DOHH2 (cell line): ENCODE results near the gene CACNA1D.

Source experiments
- EZH2phosphoT487 ChIP-seq: fragments of 200-600 bp; sonication (generic); IDR thresholded peaks from 2 replicates; pipeline ENCODE4 v1.6.1; 2017; ENCODE audit warnings: borderline replicate concordance, mild to moderate bottlenecking, antibody characterized with exemption, low read length, moderate library complexity, mixed read lengths
- TF ChIP-seq, protein P1 (sequence below): fragments of 200-600 bp; sonication (generic); IDR thresholded peaks from one replicate; pipeline ENCODE4 v1.5.1; 2014; ENCODE audit warnings: antibody characterized with exemption, mild to moderate bottlenecking, low read depth, low read length; ENCODE audit not compliant: poor library complexity, severe bottlenecking

DNA sequence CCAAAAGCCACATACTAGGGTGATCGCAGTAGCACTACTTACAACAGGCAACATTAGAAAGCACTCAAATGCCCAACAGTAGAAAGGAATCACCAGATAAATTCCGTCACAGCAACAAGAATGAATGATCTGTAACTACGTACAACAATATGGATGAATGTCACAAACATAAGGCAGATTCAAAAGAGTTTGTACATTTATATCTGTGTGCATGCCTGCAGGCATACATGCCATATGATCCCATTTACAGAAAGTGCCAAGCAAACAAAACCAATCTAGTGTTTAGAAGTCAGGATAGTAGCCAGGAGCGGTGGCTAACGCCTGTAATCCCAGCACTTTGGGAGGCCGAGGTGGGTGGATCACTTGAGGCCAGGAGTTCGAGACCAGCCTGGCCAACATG is 355.5 kb downstream of the CACNA1D start:
- TF ChIP-seq, protein P1, sequence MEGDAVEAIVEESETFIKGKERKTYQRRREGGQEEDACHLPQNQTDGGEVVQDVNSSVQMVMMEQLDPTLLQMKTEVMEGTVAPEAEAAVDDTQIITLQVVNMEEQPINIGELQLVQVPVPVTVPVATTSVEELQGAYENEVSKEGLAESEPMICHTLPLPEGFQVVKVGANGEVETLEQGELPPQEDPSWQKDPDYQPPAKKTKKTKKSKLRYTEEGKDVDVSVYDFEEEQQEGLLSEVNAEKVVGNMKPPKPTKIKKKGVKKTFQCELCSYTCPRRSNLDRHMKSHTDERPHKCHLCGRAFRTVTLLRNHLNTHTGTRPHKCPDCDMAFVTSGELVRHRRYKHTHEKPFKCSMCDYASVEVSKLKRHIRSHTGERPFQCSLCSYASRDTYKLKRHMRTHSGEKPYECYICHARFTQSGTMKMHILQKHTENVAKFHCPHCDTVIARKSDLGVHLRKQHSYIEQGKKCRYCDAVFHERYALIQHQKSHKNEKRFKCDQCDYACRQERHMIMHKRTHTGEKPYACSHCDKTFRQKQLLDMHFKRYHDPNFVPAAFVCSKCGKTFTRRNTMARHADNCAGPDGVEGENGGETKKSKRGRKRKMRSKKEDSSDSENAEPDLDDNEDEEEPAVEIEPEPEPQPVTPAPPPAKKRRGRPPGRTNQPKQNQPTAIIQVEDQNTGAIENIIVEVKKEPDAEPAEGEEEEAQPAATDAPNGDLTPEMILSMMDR: no peak
- no peak for TF ChIP-seq EZH2phosphoT487
